ENCODE data around the gene MATK. TPM values are rescaled to one million over a fixed set of nuclear protein-coding genes. Genes with fewer than 3 reads are reported as not detected.

The MATK gene
- total and polyA plus RNA-seq, 2 donors (not counting 1 experiment from before 2014, with no cell fraction given) = 1.3 to 8.2 TPM

DNA sequence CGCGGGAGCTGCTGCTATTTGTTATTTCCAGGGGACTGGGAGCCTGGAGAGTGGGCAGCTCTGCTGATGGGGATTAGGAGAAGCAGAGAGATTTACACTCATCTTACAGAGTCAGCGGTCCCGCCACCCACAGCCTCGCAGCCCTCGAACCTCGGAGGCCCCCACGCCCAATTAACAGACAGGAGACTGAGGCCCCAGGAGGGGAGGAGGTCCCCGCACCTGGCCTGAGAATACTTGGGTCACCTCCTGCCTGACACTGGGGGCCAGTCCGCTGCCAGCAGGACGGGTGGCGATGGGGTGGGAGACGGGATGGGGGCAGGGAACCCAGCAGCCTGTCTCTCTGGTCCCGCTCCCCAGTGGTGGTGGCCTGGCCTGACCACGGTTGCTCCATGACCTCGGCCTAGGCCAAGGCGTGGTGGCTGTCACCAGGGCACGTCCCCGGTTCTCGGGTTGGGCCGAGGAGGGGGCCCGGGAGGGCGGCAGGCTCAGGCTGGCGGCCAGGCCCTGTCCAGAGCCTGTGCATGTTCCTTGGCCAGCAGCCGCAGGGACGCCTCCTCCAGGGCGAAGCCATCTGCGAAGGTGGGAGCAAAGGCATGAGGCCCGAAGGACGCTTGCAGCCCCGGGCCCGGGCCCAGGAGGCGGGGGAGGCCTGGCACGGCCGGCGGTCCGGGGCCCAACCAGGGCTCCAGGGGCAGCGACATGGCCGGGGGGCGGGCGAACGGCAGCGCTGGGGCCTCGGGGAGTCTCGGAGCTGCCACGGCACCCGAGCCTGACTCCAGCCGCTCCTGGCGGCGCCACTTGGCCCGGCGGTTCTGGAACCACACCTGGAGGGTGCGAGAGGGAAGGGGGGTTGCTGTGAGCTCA, 15.8 kb downstream of the MATK start:
- ATAC-seq (ENCODE audit: low read depth) = no peak

More for the DNA sequence above, 15.8 kb downstream of the MATK start:
- no peaks in the 10 kb centered on the region for H3K27me3 ChIP-seq (replicated peaks in 1 of 4; ENCODE audit: control extremely low read depth in 1 of 4, control insufficient read depth in 3 of 4, insufficient read depth in 4 of 4, low read length in 3 of 4)
- ChIA-PET POLR2A (no interaction called here), CTCF (no interaction called here)
- no peak overlapping the region for H3K9ac ChIP-seq (ENCODE audit: low read length)
- Mint-ChIP-seq H3K9me3 (ENCODE audit: insufficient read depth) (no peaks in the 10 kb centered on the region), H3K27ac (no peak overlapping the region), H3K27me3 (no peaks in the 10 kb centered on the region), H3K4me3 (no peak overlapping the region), H3K4me1 (no peaks in the 10 kb centered on the region)
- H3K79me2 ChIP-seq (ENCODE audit: control insufficient read depth, insufficient read depth, low read length) = peaks cover 7% of the 10 kb centered on the region
- no peak overlapping the region for H3K4me3 ChIP-seq (ENCODE audit: control extremely low read depth in 1 of 5, extremely low read depth in 1 of 5, insufficient read depth in 1 of 5, low read depth in 2 of 5, low read length in 4 of 5)
- intact Hi-C loops (cut with micrococcal nuclease) = no loop called here
- TF ChIP-seq EZH2 (IDR thresholded peaks at IDR 0.05; ENCODE audit: borderline replicate concordance, insufficient read depth, low read depth, low read length, poor library complexity, severe bottlenecking) (no peak), CTCF (IDR thresholded peaks at IDR 0.05) (no peak)
- H2AFZ ChIP-seq (ENCODE audit: insufficient read depth, low read depth, low read length, poor library complexity, severe bottlenecking) = no peak overlapping the region
- H3K27ac ChIP-seq (ENCODE audit: low read length in 2 of 2) = no peak overlapping the region
- no peaks in the 10 kb centered on the region for H3K4me1 ChIP-seq (ENCODE audit: control insufficient read depth in 2 of 2, insufficient read depth in 2 of 2, low read length in 2 of 2)
- H3K36me3 ChIP-seq (replicated peaks in 1 of 2; ENCODE audit: control extremely low read depth in 1 of 2, control insufficient read depth in 1 of 2, extremely low read depth in 1 of 2, insufficient read depth in 2 of 2, low read length in 1 of 2) = peaks cover 0 to 27% of the 10 kb centered on the region in 2 experiments
- DNase-seq = no peak
- peaks cover 34% of the 10 kb centered on the region for H4K20me1 ChIP-seq (ENCODE audit: control insufficient read depth, insufficient read depth, low read length, poor library complexity, severe bottlenecking)
- WGBS (ENCODE audit: insufficient coverage) = 96% methylated on average over 52 of the region's 53 CpGs
- no peak overlapping the region for H3K4me2 ChIP-seq (replicated peaks; ENCODE audit: low read depth, low read length, poor library complexity, severe bottlenecking)
- no peaks in the 10 kb centered on the region for H3K9me3 ChIP-seq (ENCODE audit: control extremely low read depth in 1 of 3, control insufficient read depth in 2 of 3, insufficient read depth in 1 of 3, low read length in 2 of 3)

Measured in B cell (primary cell).